Measurements from ENCODE around the gene NRDE2. TPM values are rescaled to one million over a fixed set of nuclear protein-coding genes. Genes with fewer than 3 reads are reported as not detected.
"Not testable (repeated sequence)": the region's sequence is repeated elsewhere in the genome, so short reads cannot be mapped to it uniquely, and the experiment has no call there.

NRDE2 gene
- polyA plus RNA-seq, 1 experiment, result 8.8 TPM

DNA sequence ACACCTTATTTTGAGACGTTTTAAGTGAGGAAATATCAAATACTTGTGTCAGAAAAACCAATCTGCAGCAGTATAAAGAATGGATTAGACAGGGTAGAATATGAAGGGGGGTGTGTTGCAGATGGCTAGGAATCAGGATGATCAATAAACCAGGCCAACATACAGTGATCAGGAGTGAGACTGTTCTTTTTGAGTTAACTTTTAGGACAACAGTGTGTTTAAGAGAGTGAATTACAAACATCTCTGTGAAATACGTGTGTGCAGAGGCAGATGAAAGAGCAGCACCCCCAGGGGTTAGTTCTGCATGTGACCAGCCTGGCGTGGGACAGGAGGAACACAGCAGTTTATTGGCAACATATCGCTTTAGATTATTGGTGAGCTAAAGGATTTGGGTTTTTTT is 10.6 kb upstream of the NRDE2 start:
- Histone ChIP-seq H3K36me3 (ENCODE audit: control insufficient read depth, insufficient read depth, low read length) (no peaks in the 10 kb centered on the region), H3K27me3 (ENCODE audit: control insufficient read depth, insufficient read depth, low read length) (peaks cover 3% of the 10 kb centered on the region), H3K4me3 (ENCODE audit: low read depth, low read length) (no peak overlapping the region)
- no peak for DNase-seq (ENCODE audit: low read depth)
- POLR2A ChIA-PET, result no interaction called here
- TF ChIP-seq, protein P1, sequence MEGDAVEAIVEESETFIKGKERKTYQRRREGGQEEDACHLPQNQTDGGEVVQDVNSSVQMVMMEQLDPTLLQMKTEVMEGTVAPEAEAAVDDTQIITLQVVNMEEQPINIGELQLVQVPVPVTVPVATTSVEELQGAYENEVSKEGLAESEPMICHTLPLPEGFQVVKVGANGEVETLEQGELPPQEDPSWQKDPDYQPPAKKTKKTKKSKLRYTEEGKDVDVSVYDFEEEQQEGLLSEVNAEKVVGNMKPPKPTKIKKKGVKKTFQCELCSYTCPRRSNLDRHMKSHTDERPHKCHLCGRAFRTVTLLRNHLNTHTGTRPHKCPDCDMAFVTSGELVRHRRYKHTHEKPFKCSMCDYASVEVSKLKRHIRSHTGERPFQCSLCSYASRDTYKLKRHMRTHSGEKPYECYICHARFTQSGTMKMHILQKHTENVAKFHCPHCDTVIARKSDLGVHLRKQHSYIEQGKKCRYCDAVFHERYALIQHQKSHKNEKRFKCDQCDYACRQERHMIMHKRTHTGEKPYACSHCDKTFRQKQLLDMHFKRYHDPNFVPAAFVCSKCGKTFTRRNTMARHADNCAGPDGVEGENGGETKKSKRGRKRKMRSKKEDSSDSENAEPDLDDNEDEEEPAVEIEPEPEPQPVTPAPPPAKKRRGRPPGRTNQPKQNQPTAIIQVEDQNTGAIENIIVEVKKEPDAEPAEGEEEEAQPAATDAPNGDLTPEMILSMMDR (IDR thresholded peaks at IDR 0.05; ENCODE audit: insufficient read depth, low read depth, low read length), result no peak
- CTCF ChIA-PET, result no interaction called here

DNA sequence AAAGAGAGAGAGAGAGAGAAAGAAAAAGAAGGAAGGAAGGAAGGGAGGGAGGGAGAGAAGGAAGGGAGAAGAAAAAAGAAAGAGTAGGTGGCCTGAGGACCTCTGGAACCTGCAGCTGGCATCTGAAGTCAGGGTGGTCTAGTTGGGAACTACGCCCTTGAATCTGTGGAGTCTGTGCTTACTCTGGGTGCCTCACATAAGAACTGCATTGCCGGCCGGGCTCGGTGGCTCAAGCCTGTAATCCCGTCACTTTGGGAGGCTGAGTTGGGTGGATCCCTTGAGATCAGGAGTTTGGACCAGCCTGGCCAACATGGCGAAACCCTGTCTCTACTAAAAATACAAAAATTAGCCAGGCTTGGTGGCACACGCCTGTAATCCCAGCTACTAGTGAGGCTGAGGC is 10.0 kb upstream of the NRDE2 start:
- H3K27me3 ChIP-seq (ENCODE audit: control insufficient read depth, insufficient read depth, low read length), result peaks cover 3% of the 10 kb centered on the region
- no peaks in the 10 kb centered on the region for H3K36me3 ChIP-seq (ENCODE audit: control insufficient read depth, insufficient read depth, low read length)
- DNase-seq (ENCODE audit: low read depth), result no peak
- H3K4me3 ChIP-seq (ENCODE audit: low read depth, low read length), result no peak overlapping the region
- ChIA-PET CTCF (no interaction called here), POLR2A (no interaction called here)
- TF ChIP-seq, protein P1 (IDR thresholded peaks at IDR 0.05; ENCODE audit: insufficient read depth, low read depth, low read length), result no peak

DNA sequence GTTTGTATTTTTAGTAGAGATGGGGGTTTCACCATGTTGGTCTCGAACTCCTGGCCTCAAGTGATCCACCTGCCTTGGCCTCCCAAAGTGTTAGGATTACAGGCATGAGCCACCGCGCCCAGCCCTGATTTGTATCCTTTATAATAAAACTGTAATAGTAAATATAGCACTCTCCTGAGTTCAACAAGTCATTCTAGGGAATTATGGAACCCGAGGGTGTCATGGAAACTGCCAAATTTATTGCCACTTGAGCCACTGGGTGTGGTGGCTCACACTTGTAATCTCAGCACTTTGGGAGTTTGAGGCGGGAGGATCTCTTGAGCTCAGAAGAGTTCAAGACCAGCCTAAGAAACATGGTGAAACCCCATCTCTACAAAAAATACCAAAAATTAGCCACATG is 9.5 kb upstream of the NRDE2 start:
- H3K27me3 ChIP-seq (ENCODE audit: control insufficient read depth, insufficient read depth, low read length); CTCF ChIA-PET; H3K4me3 ChIP-seq (ENCODE audit: low read depth, low read length); POLR2A ChIA-PET; H3K36me3 ChIP-seq (ENCODE audit: control insufficient read depth, insufficient read depth, low read length); DNase-seq (ENCODE audit: low read depth): not testable (repeated sequence)

DNA sequence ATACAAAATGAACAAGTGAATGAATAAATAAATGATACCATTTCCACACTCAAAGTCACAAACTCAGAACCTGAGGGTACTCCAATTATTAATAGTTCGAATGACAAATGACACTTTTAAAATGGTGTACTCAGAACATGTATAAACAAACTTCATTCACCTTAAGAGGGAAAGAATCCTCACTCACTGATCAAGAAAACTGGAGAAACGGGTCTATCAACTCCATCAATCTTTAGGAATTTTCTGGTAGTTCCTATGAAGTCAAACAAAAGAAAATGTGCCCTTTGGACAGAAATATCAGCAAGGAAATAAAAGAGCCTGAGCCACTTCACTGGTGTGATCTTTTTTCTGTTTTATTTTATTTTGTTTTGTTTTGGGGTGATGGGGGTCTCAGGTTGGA is 5.2 kb upstream of the NRDE2 start:
- no peak overlapping the region for H3K4me3 ChIP-seq (ENCODE audit: low read depth, low read length)
- ChIA-PET CTCF (interaction anchor here (1.1 kb wide), 1 partner anchor 13 kb away, joined by 4 read pairs; no protein-coding TSS in a partner anchor), POLR2A (no interaction called here)
- H3K36me3 ChIP-seq (ENCODE audit: control insufficient read depth, insufficient read depth, low read length), result no peaks in the 10 kb centered on the region
- no peak for DNase-seq (ENCODE audit: low read depth)
- H3K27me3 ChIP-seq (ENCODE audit: control insufficient read depth, insufficient read depth, low read length), result peaks cover 5% of the 10 kb centered on the region
- TF ChIP-seq, protein P1 (IDR thresholded peaks at IDR 0.05; ENCODE audit: insufficient read depth, low read depth, low read length), result no peak

DNA sequence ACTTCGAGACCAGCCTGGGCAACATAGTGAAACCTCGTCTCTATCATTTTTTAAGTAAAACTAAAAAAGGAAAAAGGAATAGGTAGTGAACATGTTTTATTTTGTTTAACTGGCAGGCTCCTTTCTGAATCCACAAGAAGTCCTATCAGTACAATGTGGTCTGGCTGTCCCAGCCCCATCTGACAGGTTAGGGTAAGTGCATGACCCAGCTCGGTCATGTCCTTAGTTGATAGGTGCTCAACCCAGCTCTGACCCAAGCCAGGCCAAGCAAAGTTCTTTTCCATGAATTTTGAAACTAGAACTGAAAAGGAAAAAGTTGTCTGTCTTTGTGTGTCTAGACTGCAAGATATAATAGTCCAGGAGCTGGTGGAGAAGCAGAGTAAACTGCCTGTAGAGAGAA is 4.7 kb upstream of the NRDE2 start:
- DNase-seq (ENCODE audit: low read depth), result no peak
- no peak overlapping the region for H3K4me3 ChIP-seq (ENCODE audit: low read depth, low read length)
- POLR2A ChIA-PET, result no interaction called here
- peaks cover 5% of the 10 kb centered on the region for H3K27me3 ChIP-seq (ENCODE audit: control insufficient read depth, insufficient read depth, low read length)
- H3K36me3 ChIP-seq (ENCODE audit: control insufficient read depth, insufficient read depth, low read length), result no peaks in the 10 kb centered on the region
- TF ChIP-seq, protein P1 (IDR thresholded peaks at IDR 0.05; ENCODE audit: insufficient read depth, low read depth, low read length), result no peak
- CTCF ChIA-PET, result interaction anchor here (1.1 kb wide), 1 partner anchor 13 kb away, joined by 4 read pairs; no protein-coding TSS in a partner anchor

DNA sequence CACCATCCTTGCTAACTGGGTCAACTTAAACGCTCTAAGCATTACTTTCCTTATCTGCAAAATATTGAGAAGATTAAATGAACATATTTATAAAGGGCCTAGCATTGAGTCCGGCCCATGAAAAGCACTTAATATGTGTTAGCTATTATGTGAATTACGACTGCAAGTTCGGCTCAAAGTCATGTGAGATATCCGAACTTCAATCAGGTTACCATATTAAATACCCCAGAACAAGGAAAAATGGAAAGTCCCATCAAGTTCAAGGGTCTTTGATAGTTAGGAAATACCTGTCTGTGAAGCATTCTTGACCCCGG is 487 bp upstream of the NRDE2 start:
- Histone ChIP-seq H3K4me3 (ENCODE audit: low read depth, low read length) (peak overlapping the region; percentile 56), H3K27me3 (ENCODE audit: control insufficient read depth, insufficient read depth, low read length) (peaks cover 2% of the 10 kb centered on the region), H3K36me3 (ENCODE audit: control insufficient read depth, insufficient read depth, low read length) (no peaks in the 10 kb centered on the region)
- TF ChIP-seq, protein P1 (IDR thresholded peaks at IDR 0.05; ENCODE audit: insufficient read depth, low read depth, low read length), result no peak
- ChIA-PET POLR2A (no interaction called here), CTCF (no interaction called here)
- DNase-seq (ENCODE audit: low read depth), result no peak

All from BJ (cell line).